NCI-H2227 treated with DMSO at 0.1 percent for 48 hours (cell line): ENCODE data around the gene KCNQ1.

Source experiments
- DNase-seq: peaks from one replicate; lab custom pipeline; 2025; lab: John Stamatoyannopoulos, UW

Gene KCNQ1

DNA sequence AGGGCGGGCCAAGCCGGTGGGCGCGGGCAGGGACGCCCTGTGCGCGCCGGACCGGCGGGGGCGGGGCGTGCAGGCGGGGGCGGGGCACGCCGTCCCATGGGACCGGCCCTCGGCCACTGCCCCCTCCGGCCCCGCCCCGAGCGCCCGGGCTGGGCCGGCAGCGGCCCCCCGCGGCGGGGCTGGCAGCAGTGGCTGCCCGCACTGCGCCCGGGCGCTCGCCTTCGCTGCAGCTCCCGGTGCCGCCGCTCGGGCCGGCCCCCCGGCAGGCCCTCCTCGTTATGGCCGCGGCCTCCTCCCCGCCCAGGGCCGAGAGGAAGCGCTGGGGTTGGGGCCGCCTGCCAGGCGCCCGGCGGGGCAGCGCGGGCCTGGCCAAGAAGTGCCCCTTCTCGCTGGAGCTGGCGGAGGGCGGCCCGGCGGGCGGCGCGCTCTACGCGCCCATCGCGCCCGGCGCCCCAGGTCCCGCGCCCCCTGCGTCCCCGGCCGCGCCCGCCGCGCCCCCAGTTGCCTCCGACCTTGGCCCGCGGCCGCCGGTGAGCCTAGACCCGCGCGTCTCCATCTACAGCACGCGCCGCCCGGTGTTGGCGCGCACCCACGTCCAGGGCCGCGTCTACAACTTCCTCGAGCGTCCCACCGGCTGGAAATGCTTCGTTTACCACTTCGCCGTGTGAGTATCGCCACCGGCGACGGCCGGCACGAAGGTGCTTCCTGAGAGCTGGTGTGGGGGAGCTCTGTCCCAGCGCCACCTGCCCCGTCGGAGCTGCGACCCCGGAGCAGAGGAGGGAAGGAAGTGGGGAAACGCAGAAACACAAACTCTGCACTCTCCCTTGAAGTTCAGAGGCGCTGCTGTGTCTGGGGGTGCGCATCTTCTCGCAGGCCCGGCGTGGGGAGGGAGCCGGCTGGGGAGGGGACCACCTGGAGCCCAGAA, at the start of gene KCNQ1:
Gene KCNQ1, plus strand, starts transcription at position 188 of the 925 bp plus-strand sequence. Its CDS starts 91 bp downstream, at position 279.
- peak; percentile 52 for DNase-seq

GRCh38 chr11:2395211-2395730, 49.5 kb upstream of the KCNQ1 start:
- DNase-seq: no peak

DNA sequence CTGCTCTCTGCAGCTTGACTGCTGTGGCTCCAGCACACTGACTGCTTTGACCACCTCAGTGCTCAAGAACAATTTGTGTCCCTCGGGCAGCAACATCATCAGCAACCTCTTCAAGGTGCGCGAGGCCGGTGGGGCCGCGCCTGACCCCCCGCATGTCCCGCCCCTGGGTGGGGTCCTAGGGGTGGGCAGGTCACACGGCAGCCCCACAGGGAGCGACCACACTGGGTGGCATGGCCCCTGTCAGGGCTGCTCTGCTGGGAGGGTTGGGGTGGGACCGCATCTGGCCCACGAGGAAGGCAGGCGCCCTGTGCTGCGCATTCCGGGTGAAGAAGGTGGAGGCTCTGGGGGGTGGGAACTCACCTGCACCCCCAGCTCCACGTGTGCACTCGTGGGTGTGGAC, 49.0 kb upstream of the KCNQ1 start:
- no peak for DNase-seq

DNA sequence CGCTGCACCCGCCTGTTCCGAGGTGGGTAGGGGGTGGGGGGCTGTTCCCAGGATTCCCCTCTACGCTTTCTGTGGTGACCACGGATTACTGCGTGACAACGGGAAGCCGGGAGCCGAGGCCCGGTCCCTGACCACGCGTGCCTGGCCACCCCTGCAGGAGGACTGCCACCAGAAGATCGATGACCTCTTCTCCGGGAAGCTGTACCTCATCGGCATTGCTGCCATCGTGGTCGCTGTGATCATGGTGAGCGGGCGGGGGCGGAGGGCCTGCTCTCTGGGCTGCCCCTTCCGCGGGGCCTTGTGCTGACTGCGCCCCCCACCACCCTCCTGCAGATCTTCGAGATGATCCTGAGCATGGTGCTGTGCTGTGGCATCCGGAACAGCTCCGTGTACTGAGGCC, 48.3 kb upstream of the KCNQ1 start:
- no peak for DNase-seq

DNA sequence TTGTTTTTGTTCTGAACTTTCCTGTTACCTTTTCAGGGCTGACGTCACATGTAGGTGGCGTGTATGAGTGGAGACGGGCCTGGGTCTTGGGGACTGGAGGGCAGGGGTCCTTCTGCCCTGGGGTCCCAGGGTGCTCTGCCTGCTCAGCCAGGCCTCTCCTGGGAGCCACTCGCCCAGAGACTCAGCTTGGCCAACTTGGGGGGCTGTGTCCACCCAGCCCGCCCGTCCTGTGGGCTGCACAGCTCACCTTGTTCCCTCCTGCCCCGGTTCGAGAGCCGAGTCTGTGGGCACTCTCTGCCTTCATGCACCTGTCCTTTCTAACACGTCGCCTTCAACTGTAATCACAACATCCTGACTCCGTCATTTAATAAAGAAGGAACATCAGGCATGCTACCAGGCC, 47.8 kb upstream of the KCNQ1 start:
- DNase-seq: no peak

DNA sequence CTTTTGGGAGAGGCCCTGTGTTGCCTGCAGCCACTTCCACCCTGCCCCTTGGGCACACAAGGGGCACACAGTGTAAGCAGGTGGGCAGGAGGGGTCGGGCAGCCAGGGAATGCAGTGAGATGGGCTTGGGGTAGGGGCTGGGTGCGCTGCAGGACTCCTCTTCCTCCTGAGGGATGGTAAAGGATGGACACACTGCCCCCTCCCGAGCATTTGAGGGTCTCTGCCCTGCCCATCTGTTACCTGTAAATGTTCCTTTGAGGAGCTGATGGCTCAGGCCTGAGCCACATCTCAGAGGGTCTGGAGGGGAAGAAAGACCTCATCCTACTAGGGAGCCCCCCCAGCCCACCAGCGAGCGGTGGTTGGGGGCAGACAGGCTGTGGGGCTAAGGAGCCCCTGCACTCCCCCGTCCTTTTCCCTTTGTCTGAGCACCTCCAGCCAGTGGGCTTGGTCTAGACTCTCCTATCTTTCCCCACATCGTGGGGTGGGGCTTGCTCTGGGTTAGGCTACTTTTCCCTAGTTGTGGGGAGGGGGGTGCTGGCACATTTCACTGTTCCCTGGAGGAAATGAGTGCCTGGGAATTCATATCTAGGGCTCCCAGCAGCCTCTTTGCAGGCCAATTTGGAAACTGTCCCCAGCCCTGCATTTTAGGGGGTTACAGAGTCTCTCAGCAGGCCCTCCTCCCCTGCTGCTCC, 46.0 kb upstream of the KCNQ1 start:
- DNase-seq: peak; percentile 45

DNA sequence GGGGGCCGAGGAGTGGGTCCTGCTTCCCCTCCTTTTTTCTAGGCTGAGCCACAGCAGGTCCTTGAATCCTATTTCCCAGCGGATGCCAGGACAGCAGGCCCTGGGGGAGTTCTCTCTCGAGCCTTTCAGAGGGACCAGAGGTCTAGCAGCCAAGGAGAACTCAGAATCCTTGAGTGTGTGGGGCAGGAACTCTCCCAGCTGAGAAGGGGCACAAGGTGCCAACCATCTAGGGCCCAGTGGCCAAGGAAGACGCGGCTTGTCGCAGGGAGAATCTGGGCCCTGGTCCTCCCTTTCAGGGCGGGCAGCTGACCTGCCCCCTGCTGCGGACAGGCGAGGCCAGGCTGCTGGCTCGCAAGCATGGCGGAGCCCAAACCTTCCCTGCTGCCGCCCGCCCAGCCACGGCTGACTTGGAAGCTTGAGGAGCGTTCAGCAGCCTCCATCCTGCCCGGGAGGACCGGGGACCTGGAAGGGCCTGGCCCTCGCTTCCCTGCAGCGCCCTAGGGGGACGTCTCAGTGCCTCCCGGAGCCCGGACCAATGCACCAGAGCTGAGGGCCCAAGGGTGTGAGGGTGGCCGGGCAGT, 45.2 kb upstream of the KCNQ1 start:
- no peak for DNase-seq

DNA sequence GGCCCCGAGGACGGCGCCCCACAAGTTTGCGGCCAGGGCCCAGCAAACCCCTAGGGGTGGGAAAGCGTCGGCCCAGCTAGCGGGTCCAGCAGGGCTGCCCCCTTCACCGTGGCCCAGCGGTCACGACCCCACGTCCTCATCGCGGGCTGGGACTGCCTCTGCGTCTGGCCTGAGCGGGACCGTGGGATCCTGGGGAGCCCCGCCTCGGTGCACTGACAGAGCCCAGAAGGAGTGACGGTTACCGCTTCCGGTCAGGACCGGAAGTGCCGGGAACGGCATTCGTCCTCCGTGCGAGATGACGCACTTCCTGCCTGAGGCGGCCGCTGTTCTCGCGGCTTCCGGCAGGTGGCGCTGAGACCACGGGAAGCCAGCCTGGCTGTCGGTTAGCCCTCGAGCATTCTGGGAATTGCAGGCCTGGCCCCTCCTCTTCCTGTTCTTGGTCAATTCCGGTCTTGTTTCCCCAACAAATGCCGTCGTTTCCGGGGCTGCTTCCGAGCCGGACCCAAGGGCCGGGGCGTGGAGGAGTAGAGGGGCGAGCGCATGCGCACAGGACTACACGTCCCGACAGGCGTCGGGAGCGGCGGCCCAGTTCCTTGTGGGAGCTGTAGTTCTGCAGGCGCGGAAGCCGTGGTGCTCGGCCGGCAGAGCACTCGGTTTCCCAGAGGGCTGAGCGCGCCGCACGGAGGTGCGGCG, 44.6 kb upstream of the KCNQ1 start, which contains the start of gene TSSC4:
Gene TSSC4, plus strand, starts transcription at position 682 of the 693 bp plus-strand sequence. CDS start 1,884 bp downstream, outside the sequence.
- peak; percentile 100 for DNase-seq

- DNase-seq: no peak
These were observed 43.9 kb upstream of the KCNQ1 start for GRCh38 chr11:2400762-2401435.

GRCh38 chr11:2401436-2401984, 43.3 kb upstream of the KCNQ1 start:
- DNase-seq: no peak

GRCh38 chr11:2402106-2402505, 42.7 kb upstream of the KCNQ1 start:
- DNase-seq: no peak

DNA sequence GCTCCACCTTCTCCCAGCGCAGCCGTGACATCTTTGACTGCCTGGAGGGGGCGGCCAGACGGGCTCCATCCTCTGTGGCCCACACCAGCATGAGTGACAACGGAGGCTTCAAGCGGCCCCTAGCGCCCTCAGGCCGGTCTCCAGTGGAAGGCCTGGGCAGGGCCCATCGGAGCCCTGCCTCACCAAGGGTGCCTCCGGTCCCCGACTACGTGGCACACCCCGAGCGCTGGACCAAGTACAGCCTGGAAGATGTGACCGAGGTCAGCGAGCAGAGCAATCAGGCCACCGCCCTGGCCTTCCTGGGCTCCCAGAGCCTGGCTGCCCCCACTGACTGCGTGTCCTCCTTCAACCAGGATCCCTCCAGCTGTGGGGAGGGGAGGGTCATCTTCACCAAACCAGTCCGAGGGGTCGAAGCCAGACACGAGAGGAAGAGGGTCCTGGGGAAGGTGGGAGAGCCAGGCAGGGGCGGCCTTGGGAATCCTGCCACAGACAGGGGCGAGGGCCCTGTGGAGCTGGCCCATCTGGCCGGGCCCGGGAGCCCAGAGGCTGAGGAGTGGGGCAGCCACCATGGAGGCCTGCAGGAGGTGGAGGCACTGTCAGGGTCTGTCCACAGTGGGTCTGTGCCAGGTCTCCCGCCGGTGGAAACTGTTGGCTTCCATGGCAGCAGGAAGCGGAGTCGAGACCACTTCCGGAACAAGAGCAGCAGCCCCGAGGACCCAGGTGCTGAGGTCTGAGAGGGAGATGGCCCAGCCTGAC, 41.7 kb upstream of the KCNQ1 start:
- no peak for DNase-seq

GRCh38 chr11:2404735-2405196, 40.0 kb upstream of the KCNQ1 start:
- no peak for DNase-seq

- no peak for DNase-seq
These were observed 38.4 kb upstream of the KCNQ1 start for GRCh38 chr11:2406451-2406850.

- DNase-seq: no peak
These were observed 37.9 kb upstream of the KCNQ1 start for GRCh38 chr11:2406878-2407410.

DNA sequence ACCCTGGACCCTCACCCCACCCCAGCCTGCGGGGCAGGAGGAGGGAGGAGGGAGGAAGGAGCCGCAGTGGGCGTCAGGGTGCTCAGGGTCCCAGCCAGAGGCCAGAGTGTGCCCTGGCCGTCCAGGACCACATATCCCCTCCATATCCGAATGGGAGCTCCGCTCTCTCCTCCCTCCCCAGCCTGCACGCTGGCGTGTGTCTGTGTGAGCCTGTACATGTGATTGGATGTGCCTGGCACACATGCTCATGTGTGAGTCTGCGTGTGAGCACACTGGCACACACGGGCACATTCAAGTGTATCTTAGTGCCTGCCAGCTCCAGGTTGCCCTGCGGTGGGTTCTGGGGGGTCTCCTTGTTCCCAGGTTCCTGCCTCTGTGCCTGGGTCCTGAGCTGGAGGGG, 36.1 kb upstream of the KCNQ1 start:
- DNase-seq: no peak

DNA sequence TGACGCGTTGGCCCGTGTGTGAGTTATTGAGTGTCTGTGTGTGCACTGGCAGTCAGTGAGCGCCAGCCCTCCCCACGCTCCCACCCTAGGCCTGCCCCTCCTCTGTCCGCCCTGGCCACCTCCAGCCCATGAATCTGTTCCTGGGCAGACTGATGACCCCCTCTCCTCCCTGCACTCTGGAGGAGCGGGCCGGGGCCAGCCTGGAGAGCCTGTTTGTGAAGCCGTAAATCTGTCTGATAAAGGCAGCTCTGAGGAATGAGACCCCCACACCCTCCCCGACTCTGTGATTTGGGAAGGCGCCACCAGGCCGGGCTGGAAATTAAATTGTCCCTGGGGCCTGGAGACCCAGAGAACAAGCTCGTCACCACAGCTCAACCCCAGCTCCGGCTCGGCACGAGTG, 35.7 kb upstream of the KCNQ1 start:
- DNase-seq: no peak

- no peak for DNase-seq
These were observed 35.0 kb upstream of the KCNQ1 start for GRCh38 chr11:2409611-2410468.

DNA sequence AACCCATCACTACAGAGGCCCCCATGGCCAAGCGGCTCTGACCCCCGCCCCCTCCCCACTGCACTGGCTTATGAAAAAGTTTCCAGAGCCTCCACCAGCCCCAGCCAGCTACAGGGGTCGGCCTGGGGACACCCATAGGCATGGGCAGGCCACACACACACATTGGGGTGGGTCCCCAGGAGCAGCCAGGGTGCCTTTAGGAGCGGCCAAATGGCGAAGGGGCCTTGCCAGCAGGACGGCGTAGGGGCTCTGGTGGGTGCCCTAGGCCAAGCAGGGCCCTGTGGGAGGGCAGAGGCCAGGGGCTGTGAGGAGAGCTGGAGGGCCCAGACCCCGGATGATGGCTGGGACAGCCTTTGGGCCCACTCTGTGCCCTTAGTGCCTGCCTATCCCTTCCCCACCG, 34.2 kb upstream of the KCNQ1 start:
- no peak for DNase-seq
